HG03460 (cell line): ENCODE data around the gene FASN.

Source experiments
- ATAC-seq: cut with Tn5 transposase; IDR thresholded peaks from one replicate; pipeline ENCODE4 v1.9.1; 2021; ENCODE audit not compliant: unreplicated experiment

The FASN gene

GRCh38 chr17:82118168-82118814, 20.3 kb upstream of the FASN start:
- no peak for ATAC-seq

GRCh38 chr17:82117139-82118090, 19.4 kb upstream of the FASN start:
- no peak for ATAC-seq

- ATAC-seq = no peak
These were observed 18.2 kb upstream of the FASN start for GRCh38 chr17:82116246-82116645.

- no peak for ATAC-seq
These were observed 16.8 kb upstream of the FASN start for GRCh38 chr17:82114872-82115271.

- no peak for ATAC-seq
These were observed 16.4 kb upstream of the FASN start for GRCh38 chr17:82114447-82114846.

GRCh38 chr17:82113941-82114340, 15.9 kb upstream of the FASN start:
- ATAC-seq = no peak

- no peak for ATAC-seq
These were observed 15.4 kb upstream of the FASN start for GRCh38 chr17:82113422-82113821.

GRCh38 chr17:82112914-82113311, 14.9 kb upstream of the FASN start:
- no peak for ATAC-seq

GRCh38 chr17:82112181-82112913, 14.3 kb upstream of the FASN start:
- no peak for ATAC-seq

- ATAC-seq = no peak
These were observed 12.3 kb upstream of the FASN start for GRCh38 chr17:82110298-82110697.

- no peak for ATAC-seq
These were observed 11.0 kb upstream of the FASN start for GRCh38 chr17:82108961-82109475.

- no peak for ATAC-seq
These were observed 10.5 kb upstream of the FASN start for GRCh38 chr17:82108496-82108945.

- no peak for ATAC-seq
These were observed 10.0 kb upstream of the FASN start for GRCh38 chr17:82108038-82108437.

- no peak for ATAC-seq
These were observed 9.4 kb upstream of the FASN start for GRCh38 chr17:82107341-82107860.

- ATAC-seq = peak; percentile 3
These were observed 8.8 kb upstream of the FASN start for GRCh38 chr17:82106688-82107305.

- peak; percentile 69 for ATAC-seq
These were observed 8.0 kb upstream of the FASN start for GRCh38 chr17:82105882-82106687.

GRCh38 chr17:82105417-82105881, 7.4 kb upstream of the FASN start:
- no peak for ATAC-seq

GRCh38 chr17:82104797-82105416, 6.9 kb upstream of the FASN start:
- ATAC-seq = no peak
